Right hindlimb (tissue), 1 donor: ENCODE results near the gene ZNF275.
"Not testable (repeated sequence)": the region's sequence is repeated elsewhere in the genome, so short reads cannot be mapped to it uniquely, and the experiment has no call there.

Source experiments
- DNase-seq: peaks from one replicate; pipeline ENCODE4 v3.0.0-alpha.2; 2018

ZNF275 gene

GRCh38 chrX:153388722-153389459 is 54.9 kb downstream of the ZNF275 start:
- DNase-seq: no peak

DNA sequence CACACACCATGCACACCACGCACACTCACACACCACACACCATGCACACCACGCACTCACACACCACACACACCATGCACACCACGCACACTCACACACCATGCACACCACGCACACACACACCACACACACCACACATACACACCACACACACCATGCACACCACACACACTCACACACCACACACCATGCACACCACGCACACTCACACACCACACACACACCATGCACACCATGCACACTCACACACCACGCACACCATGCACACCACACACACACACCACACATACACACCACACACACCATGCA is 55.5 kb downstream of the ZNF275 start:
- DNase-seq: not testable (repeated sequence)

GRCh38 chrX:153392642-153393321 is 58.8 kb downstream of the ZNF275 start:
- DNase-seq: no peak

DNA sequence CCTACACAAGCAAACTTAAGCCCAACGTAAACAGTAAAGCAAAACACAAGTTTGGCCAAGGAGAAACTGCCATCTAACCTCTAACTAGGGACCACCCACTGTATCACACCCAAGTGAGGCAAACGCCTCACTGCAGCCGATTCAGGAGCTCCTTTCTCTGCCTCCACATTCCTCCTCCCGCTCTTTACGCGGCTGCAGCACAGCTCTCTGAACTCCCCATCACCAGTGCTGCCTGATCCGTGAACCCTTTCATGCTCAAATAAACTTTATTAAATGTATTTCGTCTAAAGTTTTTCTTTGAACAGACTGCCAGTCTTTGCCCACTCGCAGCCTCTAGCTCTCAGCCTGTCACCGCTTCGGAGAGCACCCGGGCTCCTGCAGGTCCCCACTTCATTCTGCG is 60.7 kb downstream of the ZNF275 start:
- DNase-seq: no peak

- DNase-seq: no peak
Measured at GRCh38 chrX:153395613-153396319, 61.8 kb downstream of the ZNF275 start.

- no peak for DNase-seq
Measured at GRCh38 chrX:153396320-153397195, 62.6 kb downstream of the ZNF275 start.

GRCh38 chrX:153397256-153397960 is 63.5 kb downstream of the ZNF275 start:
- DNase-seq: no peak

DNA sequence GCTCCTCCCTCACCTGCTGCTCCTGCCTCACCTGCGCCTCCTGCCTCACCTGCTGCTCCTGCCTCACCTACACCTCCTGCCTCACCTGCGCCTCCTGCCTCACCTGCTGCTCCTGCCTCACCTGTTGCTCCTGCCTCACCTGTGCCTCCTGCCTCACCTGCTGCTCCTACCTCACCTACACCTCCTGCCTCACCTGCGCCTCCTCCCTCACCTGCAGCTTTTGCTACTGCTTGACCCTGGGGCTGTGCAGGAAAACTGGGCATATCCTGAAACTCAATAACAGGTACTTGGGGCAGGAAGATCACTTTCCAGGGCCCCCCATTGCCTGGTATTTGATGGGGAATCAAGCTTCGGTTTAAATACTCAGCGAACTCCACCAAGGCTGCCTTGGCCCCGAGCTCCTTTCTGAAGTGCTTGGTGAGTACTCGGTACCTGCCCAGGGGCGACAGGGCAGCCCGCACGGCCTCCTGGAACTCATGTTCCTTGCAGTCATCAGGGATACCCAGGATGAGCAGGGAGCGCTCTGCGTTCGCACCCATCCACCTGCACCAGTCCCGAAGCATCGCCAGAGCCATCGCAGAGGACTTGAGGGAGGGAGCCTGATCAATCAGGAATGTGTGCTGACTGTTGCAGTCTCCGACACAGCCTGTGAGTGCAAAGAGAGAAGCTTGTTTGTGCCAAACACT is 64.5 kb downstream of the ZNF275 start:
- DNase-seq: no peak

DNA sequence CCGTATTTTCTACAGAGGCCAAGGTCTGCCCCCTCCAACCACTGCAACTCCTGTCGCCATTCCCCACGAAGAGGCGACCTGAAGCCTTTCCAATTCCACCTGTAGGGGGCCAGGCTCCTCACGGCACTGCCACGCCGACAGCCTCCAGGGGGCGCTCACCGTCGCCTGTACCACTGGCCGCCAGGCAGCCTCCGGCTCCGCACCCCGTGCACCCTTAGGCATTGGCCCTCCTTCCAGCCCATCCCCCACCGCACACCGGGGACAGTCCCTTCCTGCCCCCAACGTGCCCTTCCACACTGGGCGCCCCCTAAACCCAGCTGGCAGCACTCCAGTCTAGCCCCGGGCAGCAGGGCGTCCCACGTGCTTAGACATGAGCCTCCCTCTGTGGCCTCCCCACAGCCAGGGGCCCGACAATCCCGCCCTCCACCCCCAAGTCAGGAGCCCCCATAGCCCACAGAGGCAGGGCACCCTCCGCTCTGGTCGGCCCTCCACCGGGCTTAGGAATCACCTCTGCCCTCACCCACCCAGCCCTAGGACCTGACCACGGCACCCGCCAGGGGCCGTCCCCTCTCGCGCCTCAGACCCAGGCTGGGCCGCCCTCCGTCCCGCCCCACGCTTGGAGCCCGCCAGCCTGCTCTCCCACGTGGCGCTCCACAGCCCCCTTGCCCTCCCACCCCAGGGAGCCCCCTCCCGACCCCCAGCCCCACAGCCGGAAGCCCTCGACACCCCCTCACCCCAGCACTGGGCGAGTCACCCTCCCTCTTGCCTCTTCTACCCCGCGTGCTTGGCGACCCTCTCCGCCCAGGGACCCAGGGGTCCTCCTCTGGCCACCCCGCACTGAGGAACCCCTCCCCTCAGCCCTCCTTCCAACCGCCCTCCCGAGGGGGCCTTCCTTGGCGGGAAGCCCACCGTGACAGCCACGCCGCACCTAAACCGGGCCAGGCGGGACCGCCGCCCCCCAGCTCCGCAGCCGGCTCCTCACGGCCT is 66.5 kb downstream of the ZNF275 start:
- no peak for DNase-seq

GRCh38 chrX:153401133-153401764 is 67.3 kb downstream of the ZNF275 start, which contains the start of gene PNMA6E:
TSS of gene PNMA6E (minus strand) at chrX:153401350. CDS start at chrX:153398849, 2,501 bp downstream.
- no peak for DNase-seq
